ENCODE results near the gene PLEKHH1.

DNA sequence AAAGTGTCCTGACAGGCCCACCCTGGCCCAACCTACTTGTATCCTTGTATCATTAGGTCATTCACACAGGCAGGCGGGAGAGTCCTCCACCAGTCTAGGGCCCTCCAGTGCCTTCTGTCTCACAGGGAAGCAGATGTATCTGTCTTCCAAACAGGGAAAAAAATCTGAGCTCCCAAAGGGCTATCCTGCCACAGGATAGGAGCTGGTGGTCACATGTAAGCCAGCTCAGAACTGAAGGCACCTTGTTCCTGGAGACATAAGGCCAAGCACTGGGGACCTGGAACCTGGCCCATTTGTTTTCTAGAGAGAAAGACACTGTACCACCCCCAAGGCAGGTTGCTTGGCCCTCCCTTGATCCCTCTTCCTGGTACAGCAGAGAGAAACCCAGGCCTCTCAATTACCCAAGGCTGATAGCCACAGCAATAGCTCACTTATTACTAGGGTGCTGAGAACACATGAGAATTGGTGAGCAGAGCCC, 19.4 kb upstream of the PLEKHH1 start:
- TF ChIP-seq, protein P1, sequence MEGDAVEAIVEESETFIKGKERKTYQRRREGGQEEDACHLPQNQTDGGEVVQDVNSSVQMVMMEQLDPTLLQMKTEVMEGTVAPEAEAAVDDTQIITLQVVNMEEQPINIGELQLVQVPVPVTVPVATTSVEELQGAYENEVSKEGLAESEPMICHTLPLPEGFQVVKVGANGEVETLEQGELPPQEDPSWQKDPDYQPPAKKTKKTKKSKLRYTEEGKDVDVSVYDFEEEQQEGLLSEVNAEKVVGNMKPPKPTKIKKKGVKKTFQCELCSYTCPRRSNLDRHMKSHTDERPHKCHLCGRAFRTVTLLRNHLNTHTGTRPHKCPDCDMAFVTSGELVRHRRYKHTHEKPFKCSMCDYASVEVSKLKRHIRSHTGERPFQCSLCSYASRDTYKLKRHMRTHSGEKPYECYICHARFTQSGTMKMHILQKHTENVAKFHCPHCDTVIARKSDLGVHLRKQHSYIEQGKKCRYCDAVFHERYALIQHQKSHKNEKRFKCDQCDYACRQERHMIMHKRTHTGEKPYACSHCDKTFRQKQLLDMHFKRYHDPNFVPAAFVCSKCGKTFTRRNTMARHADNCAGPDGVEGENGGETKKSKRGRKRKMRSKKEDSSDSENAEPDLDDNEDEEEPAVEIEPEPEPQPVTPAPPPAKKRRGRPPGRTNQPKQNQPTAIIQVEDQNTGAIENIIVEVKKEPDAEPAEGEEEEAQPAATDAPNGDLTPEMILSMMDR (IDR thresholded peaks at IDR 0.05; ENCODE audit: insufficient read depth, low read depth, low read length) = no peak
- TF ChIP-seq EZH2 (IDR thresholded peaks at IDR 0.05; ENCODE audit: insufficient read depth, low read length) = no peak
